HepG2 (cell line): ENCODE results near the gene MOCS1.

Experiments
- BHLHE40 ChIP-seq: IDR thresholded peaks from 2 replicates; pipeline ENCODE4 v1.6.1; 2011; ENCODE audit warnings: low read length, improper control_type of control experiment
- CEBPB ChIP-seq: IDR thresholded peaks from 2 replicates; pipeline ENCODE4 v1.6.1; 2011; ENCODE audit warnings: low read depth, low read length, improper control_type of control experiment, borderline replicate concordance
- CREM ChIP-seq, 2 experiments: sonication (generic) in 1 of 2; formaldehyde crosslinking in 1 of 2; IDR thresholded peaks; 2 replicates each; pipeline versions ENCODE4 v1.4.0 to v1.6.1; 2016 to 2020; ENCODE audit warnings: antibody characterized with exemption in 1 of 2, mild to moderate bottlenecking in 1 of 2, missing genetic modification reagents in 1 of 2
- CTCF ChIP-seq: sonication (generic); formaldehyde crosslinking; IDR thresholded peaks from 2 replicates; pipeline ENCODE4 v1.5.0; 2020; ENCODE audit warnings: mild to moderate bottlenecking, missing genetic modification reagents, moderate library complexity
- DDIT3 ChIP-seq: sonication (generic); formaldehyde crosslinking; IDR thresholded peaks from 2 replicates; pipeline ENCODE4 v1.4.0; 2020; ENCODE audit warnings: mild to moderate bottlenecking, missing genetic modification reagents
- GABPB1 ChIP-seq: IDR thresholded peaks from 2 replicates; pipeline ENCODE4 v1.6.1; 2016; ENCODE audit warnings: mild to moderate bottlenecking, missing genetic modification reagents, moderate library complexity, missing compliant biosample characterization
- GMEB1 ChIP-seq: sonication (generic); formaldehyde crosslinking; IDR thresholded peaks from 2 replicates; pipeline ENCODE4 v1.5.1; 2020; ENCODE audit warnings: missing genetic modification reagents, mild to moderate bottlenecking, borderline replicate concordance
- HNRNPL ChIP-seq: fragments of 200-400 bp; formaldehyde crosslinking; IDR thresholded peaks from 2 replicates; pipeline ENCODE4 v1.6.1; 2017; ENCODE audit warnings: mild to moderate bottlenecking, low read depth, low read length
- IRF2 ChIP-seq: IDR thresholded peaks from 2 replicates; pipeline ENCODE4 v1.6.1; 2018; ENCODE audit warnings: missing genetic modification reagents, missing compliant biosample characterization
- ZBTB44 ChIP-seq: sonication (generic); formaldehyde crosslinking; IDR thresholded peaks from 2 replicates; pipeline ENCODE4 v1.4.0; 2020; ENCODE audit warnings: missing genetic modification reagents
- ZMAT3 ChIP-seq: sonication (generic); formaldehyde crosslinking; conservative IDR thresholded peaks from 2 replicates; pipeline ENCODE4 v1.7.0; 2021; ENCODE audit warnings: missing genetic modification reagents
- ZNF354B ChIP-seq: sonication (generic); formaldehyde crosslinking; IDR thresholded peaks from 2 replicates; pipeline ENCODE4 v1.8.0; 2022; ENCODE audit warnings: mild to moderate bottlenecking, missing genetic modification reagents
- ZNF501 ChIP-seq: sonication (generic); formaldehyde crosslinking; IDR thresholded peaks from 2 replicates; pipeline ENCODE4 v1.5.1; 2020; ENCODE audit warnings: mild to moderate bottlenecking, moderate library complexity, missing genetic modification reagents

- TF ChIP-seq GMEB1 (CRISPR knock-in tag) (no peak), HNRNPL (no peak), CTCF (no peak), DDIT3 (CRISPR knock-in tag) (no peak), ZNF354B (no peak), BHLHE40 (no peak), CREM (IDR thresholded peaks at IDR 0.05) (no peak), CREM (CRISPR knock-in tag; IDR thresholded peaks at IDR 0.05) (no peak), CEBPB (no peak), IRF2 (no peak), ZMAT3 (no peak), GABPB1 (no peak), ZBTB44 (CRISPR knock-in tag) (no peak), ZNF501 (no peak)
These were observed 42.9 kb downstream of the MOCS1 start for GRCh38 chr6:39891353-39891752.
